ENCODE measurements around the gene ROBO2.

Gene ROBO2

GRCh38 chr3:77466562-77467115 is 426.7 kb downstream of the ROBO2 start:
- no peak for DNase-seq (ENCODE audit: extremely low read depth, insufficient read length)
- TF ChIP-seq, protein P1, sequence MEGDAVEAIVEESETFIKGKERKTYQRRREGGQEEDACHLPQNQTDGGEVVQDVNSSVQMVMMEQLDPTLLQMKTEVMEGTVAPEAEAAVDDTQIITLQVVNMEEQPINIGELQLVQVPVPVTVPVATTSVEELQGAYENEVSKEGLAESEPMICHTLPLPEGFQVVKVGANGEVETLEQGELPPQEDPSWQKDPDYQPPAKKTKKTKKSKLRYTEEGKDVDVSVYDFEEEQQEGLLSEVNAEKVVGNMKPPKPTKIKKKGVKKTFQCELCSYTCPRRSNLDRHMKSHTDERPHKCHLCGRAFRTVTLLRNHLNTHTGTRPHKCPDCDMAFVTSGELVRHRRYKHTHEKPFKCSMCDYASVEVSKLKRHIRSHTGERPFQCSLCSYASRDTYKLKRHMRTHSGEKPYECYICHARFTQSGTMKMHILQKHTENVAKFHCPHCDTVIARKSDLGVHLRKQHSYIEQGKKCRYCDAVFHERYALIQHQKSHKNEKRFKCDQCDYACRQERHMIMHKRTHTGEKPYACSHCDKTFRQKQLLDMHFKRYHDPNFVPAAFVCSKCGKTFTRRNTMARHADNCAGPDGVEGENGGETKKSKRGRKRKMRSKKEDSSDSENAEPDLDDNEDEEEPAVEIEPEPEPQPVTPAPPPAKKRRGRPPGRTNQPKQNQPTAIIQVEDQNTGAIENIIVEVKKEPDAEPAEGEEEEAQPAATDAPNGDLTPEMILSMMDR (IDR thresholded peaks at IDR 0.05; ENCODE audit: insufficient read depth, low read length, poor library complexity, severe bottlenecking): no peak
- Histone ChIP-seq H3K4me3 (replicated peaks; ENCODE audit: low read depth, low read length) (no peak overlapping the region), H3K27me3 (replicated peaks; ENCODE audit: control insufficient read depth, insufficient read depth, low read length) (no peaks in the 10 kb centered on the region), H3K36me3 (ENCODE audit: control insufficient read depth, insufficient read depth, low read length) (no peaks in the 10 kb centered on the region)

GRCh38 chr3:77467702-77468625 is 428.1 kb downstream of the ROBO2 start:
- TF ChIP-seq, protein P1 (IDR thresholded peaks at IDR 0.05; ENCODE audit: insufficient read depth, low read length, poor library complexity, severe bottlenecking): no peak
- Histone ChIP-seq H3K36me3 (ENCODE audit: control insufficient read depth, insufficient read depth, low read length) (no peaks in the 10 kb centered on the region), H3K27me3 (replicated peaks; ENCODE audit: control insufficient read depth, insufficient read depth, low read length) (no peaks in the 10 kb centered on the region), H3K4me3 (replicated peaks; ENCODE audit: low read depth, low read length) (no peak overlapping the region)
- DNase-seq (ENCODE audit: extremely low read depth, insufficient read length): no peak

- H3K4me3 ChIP-seq (replicated peaks; ENCODE audit: low read depth, low read length): no peak overlapping the region
- TF ChIP-seq, protein P1 (IDR thresholded peaks at IDR 0.05; ENCODE audit: insufficient read depth, low read length, poor library complexity, severe bottlenecking): no peak
- no peak for DNase-seq (ENCODE audit: extremely low read depth, insufficient read length)
- no peaks in the 10 kb centered on the region for H3K27me3 ChIP-seq (replicated peaks; ENCODE audit: control insufficient read depth, insufficient read depth, low read length)
- H3K36me3 ChIP-seq (ENCODE audit: control insufficient read depth, insufficient read depth, low read length): no peaks in the 10 kb centered on the region
Measured at GRCh38 chr3:77468626-77469020, 428.7 kb downstream of the ROBO2 start.

DNA sequence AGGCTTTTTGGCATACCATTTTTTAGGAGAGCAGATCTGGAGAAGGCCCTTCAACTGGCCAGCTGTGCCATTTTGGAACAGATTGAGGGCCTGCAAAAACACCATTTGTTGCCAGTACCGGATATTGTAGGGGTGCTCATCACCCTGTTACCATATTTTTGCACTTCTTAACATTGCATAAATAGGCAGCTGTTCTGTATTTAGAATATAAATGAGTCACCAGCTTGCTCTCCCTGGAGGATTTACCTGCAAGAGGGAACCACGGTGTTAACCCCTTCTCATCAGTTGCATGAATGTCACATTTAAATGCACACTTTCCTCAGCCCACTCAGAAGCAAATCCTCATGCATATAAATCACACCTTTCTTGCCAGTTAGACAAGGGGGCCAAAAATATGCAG is 435.6 kb downstream of the ROBO2 start:
- Histone ChIP-seq H3K27me3 (replicated peaks; ENCODE audit: control insufficient read depth, insufficient read depth, low read length) (no peaks in the 10 kb centered on the region), H3K4me3 (replicated peaks; ENCODE audit: low read depth, low read length) (no peak overlapping the region), H3K36me3 (ENCODE audit: control insufficient read depth, insufficient read depth, low read length) (no peaks in the 10 kb centered on the region)
- DNase-seq (ENCODE audit: extremely low read depth, insufficient read length): no peak
- TF ChIP-seq, protein P1 (IDR thresholded peaks at IDR 0.05; ENCODE audit: insufficient read depth, low read length, poor library complexity, severe bottlenecking): no peak

DNA sequence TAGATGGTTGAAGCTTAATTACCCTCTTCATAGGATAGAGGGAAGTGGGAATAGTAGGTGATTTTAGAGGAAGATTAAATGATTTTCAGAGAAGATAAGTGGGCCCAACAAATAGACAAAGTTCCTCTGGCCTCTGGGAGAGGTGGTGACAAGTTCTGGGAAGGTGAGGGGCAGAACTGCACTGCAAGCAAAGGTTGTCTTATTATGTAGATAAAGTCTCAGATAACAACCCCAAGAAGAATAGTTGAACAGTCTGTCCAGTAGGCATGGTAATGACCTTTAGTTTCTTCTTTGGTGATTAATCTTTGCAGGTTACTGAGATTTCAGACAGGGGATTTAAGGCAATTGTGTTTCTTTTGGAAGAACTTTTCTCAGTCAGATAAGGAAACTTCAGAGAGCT is 439.1 kb downstream of the ROBO2 start:
- no peak for DNase-seq (ENCODE audit: extremely low read depth, insufficient read length)
- Histone ChIP-seq H3K27me3 (replicated peaks; ENCODE audit: control insufficient read depth, insufficient read depth, low read length) (no peaks in the 10 kb centered on the region), H3K4me3 (replicated peaks; ENCODE audit: low read depth, low read length) (no peak overlapping the region), H3K36me3 (ENCODE audit: control insufficient read depth, insufficient read depth, low read length) (no peaks in the 10 kb centered on the region)
- TF ChIP-seq, protein P1 (IDR thresholded peaks at IDR 0.05; ENCODE audit: insufficient read depth, low read length, poor library complexity, severe bottlenecking): no peak
